ENCODE measurements around the gene RUNDC3A. TPM values are rescaled to one million over a fixed set of nuclear protein-coding genes. Genes with fewer than 3 reads are reported as not detected.

The RUNDC3A gene
- total and polyA plus RNA-seq, 2 of the 13 experiments (the other 11 are each of a cell fraction or from before 2014, with no cell fraction given) = 0.25 TPM; not detected in 1

GRCh38 chr17:44326861-44327444, 18.6 kb downstream of the RUNDC3A start (continued):
- TF ChIP-seq HOMEZ (CRISPR knock-in tag; IDR thresholded peaks at IDR 0.05; ENCODE audit: low read depth) = 0 out of 2 replicates have a peak, but pooled peaks have one; percentile 30
- no peak for TF ChIP-seq ZBTB10 (CRISPR knock-in tag; IDR thresholded peaks at IDR 0.05; ENCODE audit: borderline replicate concordance)
- TF ChIP-seq MTA3 (CRISPR knock-in tag; IDR thresholded peaks at IDR 0.05) = no peak
- no peak for TF ChIP-seq GTF3A (CRISPR knock-in tag; conservative IDR thresholded peaks at IDR 0.05)
- no peak; the same call in 1 of the 2 replicates for TF ChIP-seq MIER3 (CRISPR knock-in tag; IDR thresholded peaks at IDR 0.05; ENCODE audit: borderline replicate concordance)
- TF ChIP-seq ZNF776 (CRISPR knock-in tag; IDR thresholded peaks at IDR 0.05) = no peak
- TF ChIP-seq ZNF24 (IDR thresholded peaks at IDR 0.05) = no peak
- no peak for TF ChIP-seq ZBTB39 (CRISPR knock-in tag; IDR thresholded peaks at IDR 0.05)
- peak; percentile 64 for TF ChIP-seq PITX1 (CRISPR knock-in tag; IDR thresholded peaks at IDR 0.05)
- no peak for TF ChIP-seq ZNF563 (CRISPR knock-in tag; IDR thresholded peaks at IDR 0.05)
- no peak for TF ChIP-seq AFF4 (CRISPR knock-in tag; IDR thresholded peaks at IDR 0.05)
- 0 out of 2 replicates have a peak, but pooled peaks have one; percentile 47 for TF ChIP-seq ZNF83 (CRISPR knock-in tag; IDR thresholded peaks at IDR 0.05; ENCODE audit: borderline replicate concordance)
- TF ChIP-seq NCOA2 (CRISPR knock-in tag; IDR thresholded peaks at IDR 0.05) = peak; percentile 25; the same call in 1 of the 2 replicates
- no peak for TF ChIP-seq HMGXB3 (CRISPR knock-in tag; IDR thresholded peaks at IDR 0.05; ENCODE audit: borderline replicate concordance)
